Liver (tissue), 9 donors: ENCODE data around the gene FGF10. TPM values are rescaled to one million over a fixed set of nuclear protein-coding genes. Genes with fewer than 3 reads are reported as not detected.

ENCODE experiments used
- DNase-seq: peaks from one replicate; pipeline ENCODE4 v3.0.0-alpha.2; 2017; ENCODE audit warnings: low spot score
- H3K27ac ChIP-seq, 2 donors: one replicate each; pipeline ENCODE4 v1.7.0; 2013; ENCODE audit warnings: inconsistent platforms in 2 of 2, low read length in 2 of 2, control low read depth in 1 of 2, low read depth in 1 of 2, mild to moderate bottlenecking in 1 of 2
- H3K27me3 ChIP-seq, 4 donors: one replicate each; pipeline versions ENCODE4 v1.6.1 to v1.7.0; 2013; ENCODE audit warnings: low read length in 3 of 4, inconsistent platforms in 1 of 4, mild to moderate bottlenecking in 1 of 4, moderate library complexity in 1 of 4; ENCODE audit not compliant: control insufficient read depth in 4 of 4, insufficient read depth in 4 of 4
- H3K36me3 ChIP-seq, 4 donors: one replicate each; pipeline versions ENCODE4 v1.6.1 to v1.7.0; 2013; ENCODE audit warnings: low read length in 3 of 4, mild to moderate bottlenecking in 3 of 4, low read depth in 1 of 4, moderate library complexity in 1 of 4; ENCODE audit not compliant: control insufficient read depth in 4 of 4, insufficient read depth in 3 of 4
- H3K4me1 ChIP-seq, 4 donors: one replicate each; pipeline versions ENCODE4 v1.6.1 to v1.7.0; 2013; ENCODE audit warnings: low read length in 3 of 4, mild to moderate bottlenecking in 3 of 4, moderate library complexity in 1 of 4; ENCODE audit not compliant: control insufficient read depth in 4 of 4, insufficient read depth in 4 of 4
- H3K4me3 ChIP-seq, 3 donors: one replicate each; pipeline versions ENCODE4 v1.6.1 to v1.7.0; 2013; ENCODE audit warnings: low read length in 3 of 3, control low read depth in 1 of 3, low read depth in 1 of 3, mild to moderate bottlenecking in 1 of 3
- H3K9ac ChIP-seq, 2 donors: one replicate each; pipeline ENCODE4 v1.7.0; 2013; ENCODE audit warnings: low read length in 2 of 2, mild to moderate bottlenecking in 2 of 2, moderate library complexity in 2 of 2, control low read depth in 1 of 2, low read depth in 1 of 2
- H3K9me3 ChIP-seq, 4 donors: one replicate each; pipeline versions ENCODE4 v1.6.1 to v1.7.0; 2013; ENCODE audit warnings: low read length in 3 of 4; ENCODE audit not compliant: control insufficient read depth in 4 of 4
- EGR1 ChIP-seq, 2 donors: IDR thresholded peaks; 2 replicates each; pipeline ENCODE4 v1.6.1; 2016 to 2018; ENCODE audit warnings: antibody characterized with exemption in 2 of 2, low read depth in 2 of 2
- FOXA1 ChIP-seq: IDR thresholded peaks from 2 replicates; pipeline ENCODE4 v1.6.1; 2016; ENCODE audit warnings: antibody characterized with exemption
- FOXA2 ChIP-seq: IDR thresholded peaks from 2 replicates; pipeline ENCODE4 v1.6.1; 2016; ENCODE audit warnings: antibody characterized with exemption
- GABPA ChIP-seq, 2 donors: IDR thresholded peaks in 1 of 2; conservative IDR thresholded peaks in 1 of 2; 2 replicates each; pipeline ENCODE4 v1.6.1; 2016; ENCODE audit warnings: antibody characterized with exemption in 2 of 2, mild to moderate bottlenecking in 1 of 2, moderate library complexity in 1 of 2
- HNF4A ChIP-seq, 2 donors: conservative IDR thresholded peaks; 2 replicates each; pipeline ENCODE4 v1.6.1; 2016; ENCODE audit warnings: antibody characterized with exemption in 2 of 2, mild to moderate bottlenecking in 2 of 2
- HNF4G ChIP-seq: IDR thresholded peaks from 2 replicates; pipeline ENCODE4 v1.6.1; 2016; ENCODE audit warnings: antibody characterized with exemption
- JUND ChIP-seq, 2 donors: IDR thresholded peaks; 2 replicates each; pipeline ENCODE4 v1.6.1; 2016; ENCODE audit warnings: antibody characterized with exemption in 2 of 2
- NR2F2 ChIP-seq: IDR thresholded peaks from 2 replicates; pipeline ENCODE4 v1.6.1; 2016; ENCODE audit warnings: antibody characterized with exemption
- RAD21 ChIP-seq, 2 donors: IDR thresholded peaks; 2 replicates each; pipeline ENCODE4 v1.6.1; 2016; ENCODE audit warnings: antibody characterized with exemption in 2 of 2, mild to moderate bottlenecking in 2 of 2
- REST ChIP-seq: IDR thresholded peaks from 2 replicates; pipeline ENCODE4 v1.6.1; 2016; ENCODE audit warnings: antibody characterized with exemption, mild to moderate bottlenecking
- RXRA ChIP-seq, 2 donors: IDR thresholded peaks; 2 replicates each; pipeline ENCODE4 v1.6.1; 2017 to 2018; ENCODE audit warnings: antibody characterized with exemption in 2 of 2, mild to moderate bottlenecking in 1 of 2
- SP1 ChIP-seq: IDR thresholded peaks from 2 replicates; pipeline ENCODE4 v1.6.1; 2018; ENCODE audit warnings: antibody characterized with exemption, mild to moderate bottlenecking
- TAF1 ChIP-seq: conservative IDR thresholded peaks from 2 replicates; pipeline ENCODE4 v1.6.1; 2016; ENCODE audit warnings: antibody characterized with exemption, mild to moderate bottlenecking
- YY1 ChIP-seq: IDR thresholded peaks from 2 replicates; pipeline ENCODE4 v1.6.1; 2016; ENCODE audit warnings: antibody characterized with exemption, mild to moderate bottlenecking
- WGBS: extraction: QIAGEN DNeasy Blood & Tissue Kit; methylation state at CpG from one replicate; pipeline ENCODE4 v1.1.7; 2013; 5-methylcytosine and 5-hydroxymethylcytosine counted together
- polyA plus RNA-seq, 2 donors: library from polyadenylated mRNA; stranded (reverse) in 1 of 2; unstranded in 1 of 2; fragments of 200-250 nt in 1 of 2; fragments of >200 nt in 1 of 2; fragmentation: Nextera tagmentation in 1 of 2; extraction: Ambion mirVana in 1 of 2; gene quantifications; one replicate each; pipeline versions ENCODE4 v1.2.1 to v1.2.3, GENCODE V29; 2013 to 2015
- total RNA-seq, 2 donors: library from RNA; depleted of rRNA; stranded (reverse); fragments of >200 nt; gene quantifications; one replicate each; pipeline ENCODE4 v1.2.3, GENCODE V29; 2014
- TF ChIP-seq, protein P1 (sequence below): IDR thresholded peaks from 2 replicates; pipeline ENCODE4 v1.6.1; 2016; ENCODE audit warnings: antibody characterized with exemption
- TF ChIP-seq, protein P2 (sequence below): fragments of 150-350 bp; IDR thresholded peaks from 2 replicates; pipeline ENCODE4 v1.5.1; 2017; ENCODE audit warnings: improper control_type of control experiment, low read depth, low read length; ENCODE audit not compliant: missing input control
- TF ChIP-seq, protein P3 (sequence below): IDR thresholded peaks from 2 replicates; pipeline ENCODE4 v1.6.1; 2016; ENCODE audit warnings: antibody characterized with exemption
- TF ChIP-seq, protein P4 (sequence below): IDR thresholded peaks from 2 replicates; pipeline ENCODE4 v1.6.1; 2016; ENCODE audit warnings: antibody characterized with exemption
- donor health status: healthy.
- donor health status: healthy.
- donor health status: healthy.
- donor health status: healthy.
- donor health status: healthy.

Gene FGF10
- total and polyA plus RNA-seq, 4 donors: 0.12 to 0.61 (median 0.25) TPM; not detected in 1

- Histone ChIP-seq H3K4me3 (no peak overlapping the region), H3K9ac (no peak overlapping the region), H3K4me1 (no peaks in the 10 kb centered on the region), H3K27ac (no peak overlapping the region), H3K27me3 (no peaks in the 10 kb centered on the region), H3K36me3 (no peaks in the 10 kb centered on the region), H3K9me3 (no peaks in the 10 kb centered on the region)
- no peak for DNase-seq
- TF ChIP-seq TAF1 (no peak), FOXA2 (no peak), YY1 (no peak), SP1 (no peak), NR2F2 (no peak), HNF4G (no peak), RXRA (IDR thresholded peaks at IDR 0.05) (no peak), EGR1 (IDR thresholded peaks at IDR 0.05; ENCODE audit: low read depth in 2 of 2) (no peak)
- TF ChIP-seq, protein P1, sequence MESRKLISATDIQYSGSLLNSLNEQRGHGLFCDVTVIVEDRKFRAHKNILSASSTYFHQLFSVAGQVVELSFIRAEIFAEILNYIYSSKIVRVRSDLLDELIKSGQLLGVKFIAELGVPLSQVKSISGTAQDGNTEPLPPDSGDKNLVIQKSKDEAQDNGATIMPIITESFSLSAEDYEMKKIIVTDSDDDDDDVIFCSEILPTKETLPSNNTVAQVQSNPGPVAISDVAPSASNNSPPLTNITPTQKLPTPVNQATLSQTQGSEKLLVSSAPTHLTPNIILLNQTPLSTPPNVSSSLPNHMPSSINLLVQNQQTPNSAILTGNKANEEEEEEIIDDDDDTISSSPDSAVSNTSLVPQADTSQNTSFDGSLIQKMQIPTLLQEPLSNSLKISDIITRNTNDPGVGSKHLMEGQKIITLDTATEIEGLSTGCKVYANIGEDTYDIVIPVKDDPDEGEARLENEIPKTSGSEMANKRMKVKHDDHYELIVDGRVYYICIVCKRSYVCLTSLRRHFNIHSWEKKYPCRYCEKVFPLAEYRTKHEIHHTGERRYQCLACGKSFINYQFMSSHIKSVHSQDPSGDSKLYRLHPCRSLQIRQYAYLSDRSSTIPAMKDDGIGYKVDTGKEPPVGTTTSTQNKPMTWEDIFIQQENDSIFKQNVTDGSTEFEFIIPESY: no peak
- TF ChIP-seq, protein P2, sequence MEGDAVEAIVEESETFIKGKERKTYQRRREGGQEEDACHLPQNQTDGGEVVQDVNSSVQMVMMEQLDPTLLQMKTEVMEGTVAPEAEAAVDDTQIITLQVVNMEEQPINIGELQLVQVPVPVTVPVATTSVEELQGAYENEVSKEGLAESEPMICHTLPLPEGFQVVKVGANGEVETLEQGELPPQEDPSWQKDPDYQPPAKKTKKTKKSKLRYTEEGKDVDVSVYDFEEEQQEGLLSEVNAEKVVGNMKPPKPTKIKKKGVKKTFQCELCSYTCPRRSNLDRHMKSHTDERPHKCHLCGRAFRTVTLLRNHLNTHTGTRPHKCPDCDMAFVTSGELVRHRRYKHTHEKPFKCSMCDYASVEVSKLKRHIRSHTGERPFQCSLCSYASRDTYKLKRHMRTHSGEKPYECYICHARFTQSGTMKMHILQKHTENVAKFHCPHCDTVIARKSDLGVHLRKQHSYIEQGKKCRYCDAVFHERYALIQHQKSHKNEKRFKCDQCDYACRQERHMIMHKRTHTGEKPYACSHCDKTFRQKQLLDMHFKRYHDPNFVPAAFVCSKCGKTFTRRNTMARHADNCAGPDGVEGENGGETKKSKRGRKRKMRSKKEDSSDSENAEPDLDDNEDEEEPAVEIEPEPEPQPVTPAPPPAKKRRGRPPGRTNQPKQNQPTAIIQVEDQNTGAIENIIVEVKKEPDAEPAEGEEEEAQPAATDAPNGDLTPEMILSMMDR: no peak
- TF ChIP-seq, protein P3, sequence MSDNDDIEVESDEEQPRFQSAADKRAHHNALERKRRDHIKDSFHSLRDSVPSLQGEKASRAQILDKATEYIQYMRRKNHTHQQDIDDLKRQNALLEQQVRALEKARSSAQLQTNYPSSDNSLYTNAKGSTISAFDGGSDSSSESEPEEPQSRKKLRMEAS: no peak
- WGBS: 76% methylated on average over 2 of the region's 2 CpGs
These were observed 59.5 kb downstream of the FGF10 start for GRCh38 chr5:44329716-44330115.

GRCh38 chr5:44321144-44321725 lies 68.0 kb downstream of the FGF10 start:
- TF ChIP-seq REST (no peak), FOXA1 (no peak), JUND (IDR thresholded peaks at IDR 0.05) (no peak), RAD21 (IDR thresholded peaks at IDR 0.05) (no peak), FOXA2 (no peak), TAF1 (no peak), YY1 (no peak), GABPA (IDR thresholded peaks at IDR 0.05 in 1 of 2, conservative IDR thresholded peaks at IDR 0.05 in 1 of 2) (no peak), HNF4A (conservative IDR thresholded peaks at IDR 0.05) (no peak), EGR1 (IDR thresholded peaks at IDR 0.05; ENCODE audit: low read depth in 2 of 2) (no peak), RXRA (IDR thresholded peaks at IDR 0.05) (no peak), SP1 (no peak), HNF4G (no peak), NR2F2 (no peak)
- TF ChIP-seq, protein P1: no peak
- TF ChIP-seq, protein P3: no peak
- TF ChIP-seq, protein P4, sequence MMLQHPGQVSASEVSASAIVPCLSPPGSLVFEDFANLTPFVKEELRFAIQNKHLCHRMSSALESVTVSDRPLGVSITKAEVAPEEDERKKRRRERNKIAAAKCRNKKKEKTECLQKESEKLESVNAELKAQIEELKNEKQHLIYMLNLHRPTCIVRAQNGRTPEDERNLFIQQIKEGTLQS: no peak
- TF ChIP-seq, protein P2: no peak
- DNase-seq: no peak
- Histone ChIP-seq H3K27me3 (no peaks in the 10 kb centered on the region), H3K9ac (no peak overlapping the region), H3K4me3 (no peak overlapping the region), H3K36me3 (no peaks in the 10 kb centered on the region), H3K27ac (no peak overlapping the region), H3K9me3 (no peaks in the 10 kb centered on the region), H3K4me1 (no peaks in the 10 kb centered on the region)
- WGBS: 67% methylated on average over 3 of the region's 3 CpGs
